ENCODE results near the gene PLEKHA3.

The PLEKHA3 gene

DNA sequence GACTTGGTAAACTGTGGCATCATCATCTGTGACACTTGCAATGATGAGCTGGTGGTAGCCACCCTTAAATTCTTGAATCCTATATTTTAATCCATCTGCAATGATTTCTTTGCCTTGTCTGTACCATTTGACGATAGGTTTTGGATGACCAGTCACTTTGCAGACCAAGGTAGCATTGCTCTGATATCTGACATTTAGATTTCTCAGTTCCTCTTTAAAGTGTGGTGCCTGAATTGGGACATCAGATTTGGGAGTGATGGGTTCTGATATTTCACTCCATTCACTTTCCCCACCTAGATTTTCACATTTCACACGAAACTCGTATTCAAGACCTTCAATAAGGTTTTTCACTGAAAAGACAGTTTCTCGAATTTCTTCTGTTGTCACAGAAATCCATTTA is 55.8 kb downstream of the PLEKHA3 start:
- peaks cover 54% of the 10 kb centered on the region for H3K36me3 ChIP-seq (ENCODE audit: insufficient read depth, low read length)
- H3K27me3 ChIP-seq (ENCODE audit: insufficient read depth, low read length) = no peaks in the 10 kb centered on the region
- no peaks in the 10 kb centered on the region for H3K4me1 ChIP-seq (ENCODE audit: control insufficient read depth, insufficient read depth, low read length, unreplicated experiment)
- peaks cover 27% of the 10 kb centered on the region for H3K79me2 ChIP-seq (ENCODE audit: control insufficient read depth, insufficient read depth, low read length, unreplicated experiment)
- no peak overlapping the region for H3K27ac ChIP-seq (ENCODE audit: low read depth, low read length)
- H3K4me3 ChIP-seq (ENCODE audit: low read depth, low read length) = no peak overlapping the region
- no peak overlapping the region for H2AFZ ChIP-seq (ENCODE audit: low read length, unreplicated experiment)

GRCh38 chr2:178542161-178542560 is 61.9 kb downstream of the PLEKHA3 start:
- peaks cover 38% of the 10 kb centered on the region for H3K36me3 ChIP-seq (ENCODE audit: insufficient read depth, low read length)

DNA sequence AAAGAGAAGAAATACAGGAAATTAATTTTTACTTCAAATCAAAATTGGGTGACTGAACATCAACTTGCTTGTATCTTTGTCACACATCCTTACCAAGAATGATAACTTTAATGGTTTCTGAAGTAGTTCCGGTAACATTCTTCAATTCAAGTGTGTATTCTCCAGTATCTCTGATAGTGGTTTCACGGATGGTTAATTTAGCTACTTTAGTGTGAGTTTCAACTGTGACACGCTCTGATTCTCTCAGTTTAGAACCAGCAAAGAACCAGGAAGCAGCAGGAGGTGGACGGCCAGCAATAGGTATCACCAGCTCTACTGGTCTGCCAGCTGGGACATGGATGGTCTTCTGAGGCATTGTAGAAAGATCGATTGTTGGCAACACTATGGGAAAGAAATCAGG is 62.3 kb downstream of the PLEKHA3 start:
- H3K36me3 ChIP-seq (ENCODE audit: insufficient read depth, low read length) = peaks cover 38% of the 10 kb centered on the region
- no peak overlapping the region for H3K27ac ChIP-seq (ENCODE audit: low read depth, low read length)
- H3K4me3 ChIP-seq (ENCODE audit: low read depth, low read length) = no peak overlapping the region
- H3K79me2 ChIP-seq (ENCODE audit: control insufficient read depth, insufficient read depth, low read length, unreplicated experiment) = no peaks in the 10 kb centered on the region
- no peak overlapping the region for H2AFZ ChIP-seq (ENCODE audit: low read length, unreplicated experiment)
- no peaks in the 10 kb centered on the region for H3K4me1 ChIP-seq (ENCODE audit: control insufficient read depth, insufficient read depth, low read length, unreplicated experiment)
- H3K27me3 ChIP-seq (ENCODE audit: insufficient read depth, low read length) = no peaks in the 10 kb centered on the region

More at GRCh38 chr2:178542161-178542560, 61.9 kb downstream of the PLEKHA3 start:
- Histone ChIP-seq H3K79me2 (ENCODE audit: control insufficient read depth, insufficient read depth, low read length, unreplicated experiment) (no peaks in the 10 kb centered on the region), H3K4me1 (ENCODE audit: control insufficient read depth, insufficient read depth, low read length, unreplicated experiment) (no peaks in the 10 kb centered on the region), H2AFZ (ENCODE audit: low read length, unreplicated experiment) (no peak overlapping the region), H3K27me3 (ENCODE audit: insufficient read depth, low read length) (no peaks in the 10 kb centered on the region), H3K4me3 (ENCODE audit: low read depth, low read length) (no peak overlapping the region), H3K27ac (ENCODE audit: low read depth, low read length) (no peak overlapping the region)

- Histone ChIP-seq H3K4me1 (ENCODE audit: control insufficient read depth, insufficient read depth, low read length, unreplicated experiment) (peaks cover 14% of the 10 kb centered on the region), H3K4me3 (ENCODE audit: low read depth, low read length) (no peak overlapping the region), H3K79me2 (ENCODE audit: control insufficient read depth, insufficient read depth, low read length, unreplicated experiment) (no peaks in the 10 kb centered on the region), H3K27ac (ENCODE audit: low read depth, low read length) (no peak overlapping the region), H2AFZ (ENCODE audit: low read length, unreplicated experiment) (no peak overlapping the region), H3K27me3 (ENCODE audit: insufficient read depth, low read length) (no peaks in the 10 kb centered on the region), H3K36me3 (ENCODE audit: insufficient read depth, low read length) (peaks cover 20% of the 10 kb centered on the region)
Measured at GRCh38 chr2:178550352-178550751, 70.1 kb downstream of the PLEKHA3 start.

GRCh38 chr2:178553047-178553446 is 72.8 kb downstream of the PLEKHA3 start:
- H2AFZ ChIP-seq (ENCODE audit: low read length, unreplicated experiment) = no peak overlapping the region

More at GRCh38 chr2:178553047-178553446, 72.8 kb downstream of the PLEKHA3 start:
- Histone ChIP-seq H3K79me2 (ENCODE audit: control insufficient read depth, insufficient read depth, low read length, unreplicated experiment) (no peaks in the 10 kb centered on the region), H3K36me3 (ENCODE audit: insufficient read depth, low read length) (peaks cover 10% of the 10 kb centered on the region; the same call in 1 of the 2 replicates), H3K4me1 (ENCODE audit: control insufficient read depth, insufficient read depth, low read length, unreplicated experiment) (peaks cover 14% of the 10 kb centered on the region), H3K27ac (ENCODE audit: low read depth, low read length) (peak overlapping the region; percentile 65), H3K27me3 (ENCODE audit: insufficient read depth, low read length) (no peaks in the 10 kb centered on the region), H3K4me3 (ENCODE audit: low read depth, low read length) (no peak overlapping the region)
